ENCODE measurements around the gene KCNH5. TPM values are rescaled to one million over a fixed set of nuclear protein-coding genes. Genes with fewer than 3 reads are reported as not detected.

The KCNH5 gene
- total RNA-seq, 4 donors from 2014 or later: 0.04 to 0.27 (median 0.15) TPM

GRCh38 chr14:62682208-62682607 is 363.1 kb downstream of the KCNH5 start:
- Histone ChIP-seq H3K27ac (no peak overlapping the region), H3K4me3 (no peak overlapping the region), H3K36me3 (no peaks in the 10 kb centered on the region), H3K27me3 (no peaks in the 10 kb centered on the region), H3K4me1 (no peaks in the 10 kb centered on the region), H3K9me3 (no peaks in the 10 kb centered on the region)
- WGBS, 2 donors (ENCODE audit: low coverage in 1 of 2): 81 to 84% methylated on average over 5 to 6 of the region's 7 CpGs
- no peak for ATAC-seq
- TF ChIP-seq POLR2A (IDR thresholded peaks at IDR 0.05) (no peak), POLR2AphosphoS5 (IDR thresholded peaks at IDR 0.05) (no peak), CTCF (IDR thresholded peaks at IDR 0.05) (no peak), EP300 (IDR thresholded peaks at IDR 0.05) (no peak)

GRCh38 chr14:62674563-62675237 is 370.6 kb downstream of the KCNH5 start:
- no peak overlapping the region for H3K27ac ChIP-seq

GRCh38 chr14:62673014-62673755 is 372.1 kb downstream of the KCNH5 start:
- no peak for ATAC-seq
- no peaks in the 10 kb centered on the region for H3K4me1 ChIP-seq
- TF ChIP-seq POLR2AphosphoS5 (IDR thresholded peaks at IDR 0.05) (no peak), EP300 (IDR thresholded peaks at IDR 0.05) (no peak), POLR2A (IDR thresholded peaks at IDR 0.05) (no peak), CTCF (IDR thresholded peaks at IDR 0.05) (no peak)
- no peak overlapping the region for H3K27ac ChIP-seq
- no peak overlapping the region for H3K4me3 ChIP-seq
- H3K36me3 ChIP-seq: no peaks in the 10 kb centered on the region
- 73 to 85% methylated on average over 4 of the region's 4 CpGs for WGBS, 2 donors (ENCODE audit: low coverage in 1 of 2)
- H3K9me3 ChIP-seq: no peaks in the 10 kb centered on the region
- no peaks in the 10 kb centered on the region for H3K27me3 ChIP-seq

More at GRCh38 chr14:62674563-62675237, 370.6 kb downstream of the KCNH5 start:
- H3K4me1 ChIP-seq: no peaks in the 10 kb centered on the region
- ATAC-seq: no peak
- no peak overlapping the region for H3K4me3 ChIP-seq
- TF ChIP-seq POLR2AphosphoS5 (IDR thresholded peaks at IDR 0.05) (no peak), POLR2A (IDR thresholded peaks at IDR 0.05) (no peak), EP300 (IDR thresholded peaks at IDR 0.05) (no peak), CTCF (IDR thresholded peaks at IDR 0.05) (no peak)
- no peaks in the 10 kb centered on the region for H3K9me3 ChIP-seq
- no peaks in the 10 kb centered on the region for H3K36me3 ChIP-seq
- WGBS, 2 donors (ENCODE audit: low coverage in 1 of 2): 66 to 78% methylated on average over 4 of the region's 4 CpGs
- H3K27me3 ChIP-seq: no peaks in the 10 kb centered on the region

GRCh38 chr14:62670526-62670925 is 374.7 kb downstream of the KCNH5 start:
- H3K36me3 ChIP-seq: no peaks in the 10 kb centered on the region
- no peak overlapping the region for H3K27ac ChIP-seq
- no peak overlapping the region for H3K4me3 ChIP-seq
- H3K4me1 ChIP-seq: no peaks in the 10 kb centered on the region
- ATAC-seq: no peak
- no peaks in the 10 kb centered on the region for H3K9me3 ChIP-seq
- H3K27me3 ChIP-seq: no peaks in the 10 kb centered on the region
- TF ChIP-seq EP300 (IDR thresholded peaks at IDR 0.05) (no peak), POLR2A (IDR thresholded peaks at IDR 0.05) (no peak), CTCF (IDR thresholded peaks at IDR 0.05) (no peak), POLR2AphosphoS5 (IDR thresholded peaks at IDR 0.05) (no peak)
- WGBS, 2 donors (ENCODE audit: low coverage in 1 of 2): 63 to 100% methylated on average over 1 to 2 of the region's 2 CpGs
